ENCODE measurements around the gene CPT2. TPM values are rescaled to one million over a fixed set of nuclear protein-coding genes. Genes with fewer than 3 reads are reported as not detected.

Gene CPT2
- polyA plus RNA-seq, 3 donors from 2014 or later, result 11.6 to 21.8 (median 20.7) TPM

- H3K27ac Mint-ChIP-seq, result no peak overlapping the region
- DNase-seq, result no peak
Measured at GRCh38 chr1:53250325-53250724, 53.7 kb downstream of the CPT2 start.

GRCh38 chr1:53254011-53254640 lies 57.5 kb downstream of the CPT2 start:
- H3K27ac Mint-ChIP-seq, result no peak overlapping the region
- no peak overlapping the region for H3K4me3 Mint-ChIP-seq
- H3K36me3 Mint-ChIP-seq, result peaks cover 11 to 24% (median 19%) of the 10 kb centered on the region in 3 donors
- no peaks in the 10 kb centered on the region for H3K9me3 Mint-ChIP-seq
- H3K4me1 Mint-ChIP-seq, result no peaks in the 10 kb centered on the region
- no peak for DNase-seq
- peaks cover 0 to 2% (median 0%) of the 10 kb centered on the region in 3 donors for H3K27me3 Mint-ChIP-seq (ENCODE audit: low read depth in 3 of 3)

More at GRCh38 chr1:53250325-53250724, 53.7 kb downstream of the CPT2 start:
- Mint-ChIP-seq H3K4me1 (no peaks in the 10 kb centered on the region), H3K36me3 (peaks cover 6 to 20% (median 19%) of the 10 kb centered on the region in 3 donors), H3K9me3 (no peaks in the 10 kb centered on the region), H3K4me3 (no peak overlapping the region), H3K27me3 (ENCODE audit: low read depth in 3 of 3) (no peaks in the 10 kb centered on the region)

- H3K27ac Mint-ChIP-seq, result no peak overlapping the region
- H3K27me3 Mint-ChIP-seq (ENCODE audit: low read depth in 3 of 3), result peaks cover 0 to 2% (median 0%) of the 10 kb centered on the region in 3 donors
- no peak overlapping the region for H3K4me3 Mint-ChIP-seq
- no peaks in the 10 kb centered on the region for H3K9me3 Mint-ChIP-seq
- H3K4me1 Mint-ChIP-seq, result no peaks in the 10 kb centered on the region
- peaks cover 15 to 20% (median 19%) of the 10 kb centered on the region in 3 donors for H3K36me3 Mint-ChIP-seq
- no peak for DNase-seq
Measured at GRCh38 chr1:53255031-53255430, 58.4 kb downstream of the CPT2 start.

GRCh38 chr1:53256511-53257453 lies 60.2 kb downstream of the CPT2 start:
- Mint-ChIP-seq H3K4me3 (no peak overlapping the region), H3K9me3 (no peaks in the 10 kb centered on the region), H3K36me3 (peaks cover 15 to 21% (median 21%) of the 10 kb centered on the region in 3 donors), H3K27me3 (ENCODE audit: low read depth in 3 of 3) (peaks cover 0 to 2% (median 0%) of the 10 kb centered on the region in 3 donors), H3K27ac (peak overlapping the region in 2 of 6 donors; percentile 8 to 18), H3K4me1 (no peaks in the 10 kb centered on the region)
- DNase-seq, result no peak

GRCh38 chr1:53257454-53258081 lies 60.9 kb downstream of the CPT2 start:
- Mint-ChIP-seq H3K27ac (peak overlapping the region in 2 of 6 donors; percentile 3 to 8), H3K36me3 (peaks cover 15 to 22% (median 18%) of the 10 kb centered on the region in 3 donors)

GRCh38 chr1:53258216-53258615 lies 61.6 kb downstream of the CPT2 start:
- Mint-ChIP-seq H3K36me3 (peaks cover 15 to 22% (median 16%) of the 10 kb centered on the region in 3 donors), H3K27ac (no peak overlapping the region), H3K27me3 (ENCODE audit: low read depth in 3 of 3) (peaks cover 0 to 2% (median 0%) of the 10 kb centered on the region in 3 donors), H3K4me1 (no peaks in the 10 kb centered on the region), H3K9me3 (no peaks in the 10 kb centered on the region), H3K4me3 (no peak overlapping the region)
- DNase-seq, result no peak

More at GRCh38 chr1:53257454-53258081, 60.9 kb downstream of the CPT2 start:
- no peak for DNase-seq
- Mint-ChIP-seq H3K27me3 (ENCODE audit: low read depth in 3 of 3) (peaks cover 0 to 2% (median 0%) of the 10 kb centered on the region in 3 donors), H3K4me1 (no peaks in the 10 kb centered on the region), H3K4me3 (no peak overlapping the region), H3K9me3 (no peaks in the 10 kb centered on the region)

- no peak overlapping the region for H3K4me3 Mint-ChIP-seq
Measured at GRCh38 chr1:53259932-53260331, 63.3 kb downstream of the CPT2 start.

GRCh38 chr1:53260631-53261247 lies 64.1 kb downstream of the CPT2 start:
- Mint-ChIP-seq H3K27ac (no peak overlapping the region), H3K36me3 (peaks cover 11 to 26% (median 19%) of the 10 kb centered on the region in 3 donors), H3K9me3 (no peaks in the 10 kb centered on the region), H3K4me3 (no peak overlapping the region), H3K4me1 (no peaks in the 10 kb centered on the region), H3K27me3 (ENCODE audit: low read depth in 3 of 3) (peaks cover 0 to 2% (median 0%) of the 10 kb centered on the region in 3 donors)
- no peak for DNase-seq

More at GRCh38 chr1:53259932-53260331, 63.3 kb downstream of the CPT2 start:
- Mint-ChIP-seq H3K27ac (no peak overlapping the region), H3K4me1 (no peaks in the 10 kb centered on the region), H3K9me3 (no peaks in the 10 kb centered on the region), H3K27me3 (ENCODE audit: low read depth in 3 of 3) (peaks cover 0 to 2% (median 0%) of the 10 kb centered on the region in 3 donors), H3K36me3 (peaks cover 11 to 19% (median 12%) of the 10 kb centered on the region in 3 donors)
- no peak for DNase-seq

- H3K36me3 Mint-ChIP-seq, result peaks cover 17 to 36% (median 23%) of the 10 kb centered on the region in 3 donors
- H3K4me3 Mint-ChIP-seq, result no peak overlapping the region
Measured at GRCh38 chr1:53262000-53262399, 65.4 kb downstream of the CPT2 start.

More at GRCh38 chr1:53262000-53262399, 65.4 kb downstream of the CPT2 start:
- Mint-ChIP-seq H3K27ac (no peak overlapping the region), H3K9me3 (no peaks in the 10 kb centered on the region), H3K4me1 (no peaks in the 10 kb centered on the region), H3K27me3 (ENCODE audit: low read depth in 3 of 3) (peaks cover 0 to 2% (median 0%) of the 10 kb centered on the region in 3 donors)
- DNase-seq, result no peak

Other genes with a start within 250 kb of the CPT2 start
- gene PODN, start 134.6 kb upstream of the CPT2 start, polyA plus RNA-seq, result 1 to 10 TPM; 1.7 to 4.3 (median 2.9) TPM
- 1 to 10 TPM; 2.1 to 6.4 (median 4.8) TPM for gene SLC1A7, start 54.2 kb upstream of the CPT2 start, polyA plus RNA-seq
- 100 to 1,000 TPM in 1 of 3 donors, 10 to 100 TPM in 2; 70.8 to 126 (median 84.2) TPM for gene CZIB, start 23.8 kb downstream of the CPT2 start, polyA plus RNA-seq
- 100 to 1,000 TPM in 2 of 3 donors, 10 to 100 TPM in 1; 63.4 to 109 (median 109) TPM for gene MAGOH, start 41.7 kb downstream of the CPT2 start, polyA plus RNA-seq
- 1 to 10 TPM in 2 of 3 donors, under 1 TPM in 1; 0.86 to 3.4 (median 1.1) TPM for gene LRP8, start 131.2 kb downstream of the CPT2 start, polyA plus RNA-seq